ENCODE data around the gene CEL. TPM values are rescaled to one million over a fixed set of nuclear protein-coding genes. Genes with fewer than 3 reads are reported as not detected.
A peak's percentile ranks its signal among the peaks of the same experiment; 100 is the strongest.

CEL gene
- total and polyA plus RNA-seq, 3 donors from 2014 or later: 2.1 to 2.6 (median 2.4) TPM

- no peak for DNase-seq
- intact Hi-C loops (cut with DNase I; ENCODE audit: low total_unique reads): no loop called here
Observed at GRCh38 chr9:133119846-133120500, 58.2 kb downstream of the CEL start.

GRCh38 chr9:133120501-133121197, 58.9 kb downstream of the CEL start:
- H3K9me3 ChIP-seq: no peaks in the 10 kb centered on the region
- 2% methylated on average over 25 of the region's 66 CpGs; no CpG with 5 or more reads in 1 of the 2 donors for WGBS, 2 donors
- DNase-seq: no peak
- no peaks in the 10 kb centered on the region for H3K27me3 ChIP-seq
- peaks cover 49% of the 10 kb centered on the region for H3K4me1 ChIP-seq
- intact Hi-C loops (cut with DNase I; ENCODE audit: low total_unique reads): no loop called here
- no peak for TF ChIP-seq CTCF (IDR thresholded peaks at IDR 0.05)
- TF ChIP-seq POLR2A (IDR thresholded peaks at IDR 0.05): no peak
- H3K27ac ChIP-seq: peak overlapping the region in 1 of 2 donors; percentile 69
- peak overlapping the region; percentile 66 to 68 for H3K4me3 ChIP-seq
- H3K36me3 ChIP-seq (ENCODE audit: low read depth, missing control alignments): no peaks in the 10 kb centered on the region

More at GRCh38 chr9:133119846-133120500, 58.2 kb downstream of the CEL start:
- Histone ChIP-seq H3K4me1 (peaks cover 49% of the 10 kb centered on the region), H3K9me3 (no peaks in the 10 kb centered on the region), H3K27me3 (no peaks in the 10 kb centered on the region), H3K4me3 (peak overlapping the region; percentile 66 to 68), H3K36me3 (ENCODE audit: low read depth, missing control alignments) (no peaks in the 10 kb centered on the region), H3K27ac (peak overlapping the region in 1 of 2 donors; percentile 69)
- no peak for TF ChIP-seq CTCF (IDR thresholded peaks at IDR 0.05)
- no peak for TF ChIP-seq POLR2A (IDR thresholded peaks at IDR 0.05)
- 9 to 31% methylated on average over 18 to 21 of the region's 21 CpGs for WGBS, 2 donors

Small RNA genes within 50 kb of the gene (microRNA-seq; reads per million reads assigned to microRNA genes)
- gene MIR6877 (ENCODE audit: borderline number of aligned reads in 2 of 2, borderline replicate concordance in 1 of 2): 3.5 to 8.3 reads per million in 2 donors

Small RNA genes within 50 kb of the gene (small RNA-seq; reads per million reads assigned to genes)
- gene MIR6877: 0 reads per million in 2 donors

Other genes starting within 250 kb of the CEL start
- 10 to 100 TPM; 15.0 to 15.1 TPM for gene AK8, start 183.7 kb upstream of the CEL start, total RNA-seq
- gene AK8, start 183.7 kb upstream of the CEL start, polyA plus RNA-seq (ENCODE audit: insufficient read depth, low read depth, low replicate concordance): 54.8 TPM
- gene SPACA9, start 183.1 kb upstream of the CEL start, total RNA-seq: 100 to 1,000 TPM in 1 of 2 donors, 10 to 100 TPM in 1; 61.2 to 115 TPM
- 179 TPM for gene SPACA9, start 183.1 kb upstream of the CEL start, polyA plus RNA-seq (ENCODE audit: insufficient read depth, low read depth, low replicate concordance)
- gene TSC1, start 117.4 kb upstream of the CEL start, total RNA-seq: 100 to 1,000 TPM; 100 to 108 TPM
- gene TSC1, start 117.4 kb upstream of the CEL start, polyA plus RNA-seq (ENCODE audit: insufficient read depth, low read depth, low replicate concordance): 78.4 TPM
- 1 to 10 TPM; 4.3 to 9.7 TPM for gene GFI1B, start 83.3 kb upstream of the CEL start, total RNA-seq
- gene GFI1B, start 83.3 kb upstream of the CEL start, polyA plus RNA-seq (ENCODE audit: insufficient read depth, low read depth, low replicate concordance): 12.6 TPM
- gene GTF3C5, start 31.0 kb upstream of the CEL start, total RNA-seq: 100 to 1,000 TPM; 109 to 117 TPM
- gene GTF3C5, start 31.0 kb upstream of the CEL start, polyA plus RNA-seq (ENCODE audit: insufficient read depth, low read depth, low replicate concordance): 66.9 TPM
- gene RALGDS, start 59.3 kb downstream of the CEL start, total RNA-seq: 10 to 100 TPM; 32.5 to 42.4 TPM
- 23.0 TPM for gene RALGDS, start 59.3 kb downstream of the CEL start, polyA plus RNA-seq (ENCODE audit: insufficient read depth, low read depth, low replicate concordance)
- 10 to 100 TPM in 1 of 2 donors, 1 to 10 TPM in 1; 5.6 to 11.2 TPM for gene GBGT1, start 101.9 kb downstream of the CEL start, total RNA-seq
- 4.0 TPM for gene GBGT1, start 101.9 kb downstream of the CEL start, polyA plus RNA-seq (ENCODE audit: insufficient read depth, low read depth, low replicate concordance)
- 10 to 100 TPM; 34.0 to 53.0 TPM for gene OBP2B, start 147.3 kb downstream of the CEL start, total RNA-seq
- gene OBP2B, start 147.3 kb downstream of the CEL start, polyA plus RNA-seq (ENCODE audit: insufficient read depth, low read depth, low replicate concordance): 35.1 TPM
- gene ABO, start 213.2 kb downstream of the CEL start, total RNA-seq: 10 to 100 TPM; 25.6 to 31.1 TPM
- 10.4 TPM for gene ABO, start 213.2 kb downstream of the CEL start, polyA plus RNA-seq (ENCODE audit: insufficient read depth, low read depth, low replicate concordance)

All from testis (tissue), 3 donors.